Measurements from ENCODE around the gene TSEN54.

DNA sequence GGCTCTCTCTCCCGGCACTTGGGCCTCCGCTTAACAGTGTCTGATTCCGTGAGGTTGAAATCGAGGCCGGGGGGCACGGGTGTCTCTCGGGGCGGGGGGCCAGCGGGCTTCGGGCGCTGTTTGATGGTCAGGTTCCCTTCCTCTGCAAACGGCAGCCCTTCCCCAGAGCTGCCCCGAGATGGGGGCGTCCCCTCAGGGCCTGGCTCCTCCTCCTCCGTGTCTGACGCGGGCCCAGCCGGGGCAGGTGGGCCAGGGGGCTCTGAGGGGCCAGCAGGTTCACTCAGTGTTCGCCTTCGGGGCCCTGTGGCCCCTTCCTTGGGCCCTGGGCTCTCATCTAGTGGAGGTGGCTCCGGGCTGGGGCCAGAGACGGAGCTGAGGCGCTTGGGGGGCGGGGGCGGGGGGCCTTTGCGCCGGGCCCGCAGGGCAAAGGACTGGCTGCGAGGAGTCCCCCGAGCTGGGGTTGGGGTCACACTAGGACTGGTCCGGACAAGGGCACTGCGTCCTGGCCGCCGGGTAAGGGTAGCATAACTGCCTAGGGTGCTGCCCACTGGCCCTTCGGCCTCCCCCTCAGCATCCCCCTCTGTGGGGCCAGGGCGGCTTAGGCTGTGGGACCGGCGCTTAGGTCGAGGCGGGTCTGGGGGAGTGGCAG, 14.1 kb upstream of the TSEN54 start:
- TF ChIP-seq CTCF (IDR thresholded peaks at IDR 0.05; ENCODE audit: low read depth, low read length, missing input control) (no peak), YY1 (IDR thresholded peaks at IDR 0.05) (no peak), RXRA (IDR thresholded peaks at IDR 0.05) (no peak), JUND (IDR thresholded peaks at IDR 0.05) (no peak), FOXA1 (IDR thresholded peaks at IDR 0.05) (no peak), GABPA (IDR thresholded peaks at IDR 0.05 in 1 of 2, conservative IDR thresholded peaks at IDR 0.05 in 1 of 2) (no peak), RAD21 (IDR thresholded peaks at IDR 0.05) (no peak), SP1 (IDR thresholded peaks at IDR 0.05) (no peak), EGR1 (IDR thresholded peaks at IDR 0.05; ENCODE audit: low read depth in 2 of 2) (no peak)
- TF ChIP-seq, protein P1, sequence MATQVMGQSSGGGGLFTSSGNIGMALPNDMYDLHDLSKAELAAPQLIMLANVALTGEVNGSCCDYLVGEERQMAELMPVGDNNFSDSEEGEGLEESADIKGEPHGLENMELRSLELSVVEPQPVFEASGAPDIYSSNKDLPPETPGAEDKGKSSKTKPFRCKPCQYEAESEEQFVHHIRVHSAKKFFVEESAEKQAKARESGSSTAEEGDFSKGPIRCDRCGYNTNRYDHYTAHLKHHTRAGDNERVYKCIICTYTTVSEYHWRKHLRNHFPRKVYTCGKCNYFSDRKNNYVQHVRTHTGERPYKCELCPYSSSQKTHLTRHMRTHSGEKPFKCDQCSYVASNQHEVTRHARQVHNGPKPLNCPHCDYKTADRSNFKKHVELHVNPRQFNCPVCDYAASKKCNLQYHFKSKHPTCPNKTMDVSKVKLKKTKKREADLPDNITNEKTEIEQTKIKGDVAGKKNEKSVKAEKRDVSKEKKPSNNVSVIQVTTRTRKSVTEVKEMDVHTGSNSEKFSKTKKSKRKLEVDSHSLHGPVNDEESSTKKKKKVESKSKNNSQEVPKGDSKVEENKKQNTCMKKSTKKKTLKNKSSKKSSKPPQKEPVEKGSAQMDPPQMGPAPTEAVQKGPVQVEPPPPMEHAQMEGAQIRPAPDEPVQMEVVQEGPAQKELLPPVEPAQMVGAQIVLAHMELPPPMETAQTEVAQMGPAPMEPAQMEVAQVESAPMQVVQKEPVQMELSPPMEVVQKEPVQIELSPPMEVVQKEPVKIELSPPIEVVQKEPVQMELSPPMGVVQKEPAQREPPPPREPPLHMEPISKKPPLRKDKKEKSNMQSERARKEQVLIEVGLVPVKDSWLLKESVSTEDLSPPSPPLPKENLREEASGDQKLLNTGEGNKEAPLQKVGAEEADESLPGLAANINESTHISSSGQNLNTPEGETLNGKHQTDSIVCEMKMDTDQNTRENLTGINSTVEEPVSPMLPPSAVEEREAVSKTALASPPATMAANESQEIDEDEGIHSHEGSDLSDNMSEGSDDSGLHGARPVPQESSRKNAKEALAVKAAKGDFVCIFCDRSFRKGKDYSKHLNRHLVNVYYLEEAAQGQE (IDR thresholded peaks at IDR 0.05): no peak
